Uterus (tissue), 4 donors: ENCODE results near the gene FKBP10. TPM values are rescaled to one million over a fixed set of nuclear protein-coding genes. Genes with fewer than 3 reads are reported as not detected.

ENCODE experiments used
- DNase-seq, 2 donors: peaks; one replicate each; pipeline ENCODE4 v3.0.0-alpha.2; 2019 to 2020
- H3K27ac ChIP-seq, 2 donors: fragments of 200-600 bp; sonication (generic); 1 replicate in 1 of 2; 2 replicates in 1 of 2; pipeline ENCODE4 v1.5.1; 2016 to 2018
- H3K27me3 ChIP-seq, 2 donors: fragments of 200-600 bp; sonication (generic); one replicate each; pipeline ENCODE4 v1.5.1; 2018 to 2019; ENCODE audit warnings: control low read depth in 1 of 2
- H3K36me3 ChIP-seq, 2 donors: fragments of 200-600 bp; sonication (generic); one replicate each; pipeline ENCODE4 v1.5.1; 2019; ENCODE audit warnings: control low read depth in 1 of 2
- H3K4me1 ChIP-seq, 2 donors: fragments of 200-600 bp; sonication (generic); one replicate each; pipeline ENCODE4 v1.5.1; 2018 to 2019; ENCODE audit warnings: control low read depth in 1 of 2
- H3K4me3 ChIP-seq, 2 donors: fragments of 200-600 bp; sonication (generic); 1 replicate in 1 of 2; 2 replicates in 1 of 2; pipeline ENCODE4 v1.5.1; 2018 to 2019; ENCODE audit warnings: mild to moderate bottlenecking in 1 of 2
- H3K9me3 ChIP-seq, 2 donors: fragments of 200-600 bp; sonication (generic); one replicate each; pipeline ENCODE4 v1.5.1; 2019; ENCODE audit warnings: control low read depth in 1 of 2
- POLR2A ChIP-seq, 2 donors: fragments of 450-650 bp; IDR thresholded peaks; one replicate each; pipeline ENCODE4 v1.6.1; 2016; ENCODE audit warnings: antibody characterized with exemption in 2 of 2, mild to moderate bottlenecking in 1 of 2, moderate library complexity in 1 of 2
- intact Hi-C: fragments of 100-400 bp; cut with DNase I; formaldehyde crosslinking; loops from one replicate; pipeline ENCODE4 v1.15.1; 2023; ENCODE audit warnings: low total_unique reads
- total RNA-seq, 4 donors: library from RNA; depleted of rRNA in 3 of 4; stranded (reverse); fragments of >200 nt in 3 of 4; gene quantifications; one replicate each; pipeline versions ENCODE4 v1.1.0 to v1.2.4, GENCODE V29; 2014 to 2023
- TF ChIP-seq, protein P1 (sequence below), 4 experiments: fragments of 200-600 bp in 2 of 4; fragments of 450-650 bp in 2 of 4; sonication (generic) in 2 of 4; IDR thresholded peaks; one replicate each; pipeline ENCODE4 v1.5.1; 2016 to 2019; ENCODE audit warnings: antibody characterized with exemption in 4 of 4, mild to moderate bottlenecking in 2 of 4, moderate library complexity in 1 of 4
- donor health status: DM: yes; HTN: yes; CAD: no.

FKBP10 gene
- total RNA-seq, 4 donors from 2014 or later, result 22.9 to 226 (median 89.5) TPM

DNA sequence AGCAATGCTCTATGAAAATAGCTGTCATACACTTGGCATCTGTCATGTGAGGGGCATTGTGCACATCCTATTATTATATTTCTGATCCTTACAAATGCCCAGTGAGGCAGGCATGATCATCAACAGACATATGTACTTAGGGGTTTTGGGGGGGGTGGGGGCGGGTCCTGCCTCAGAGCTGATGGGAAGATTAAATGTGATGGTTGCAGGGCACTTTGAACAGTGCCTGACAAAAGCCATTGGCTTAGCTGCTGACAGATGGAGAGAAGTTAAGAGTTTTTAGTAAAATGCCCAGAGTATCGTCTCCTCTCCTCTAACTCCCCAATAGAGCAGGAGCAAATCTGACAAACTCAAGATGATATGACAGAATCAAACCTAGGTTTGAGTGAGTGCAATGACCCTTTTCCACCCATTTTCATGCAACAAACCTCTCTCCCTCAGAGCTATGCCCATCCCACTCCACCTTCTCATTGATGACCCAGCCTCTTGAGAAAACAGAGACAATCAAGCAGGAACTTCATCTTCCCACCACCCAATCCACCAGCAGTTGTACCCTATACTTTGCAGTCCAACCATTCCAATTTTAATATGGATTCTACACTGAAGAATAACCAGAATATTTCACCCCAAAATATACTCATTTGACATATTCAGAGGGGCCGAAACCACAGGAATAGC lies 47.6 kb downstream of the FKBP10 start:
- no peak for DNase-seq
- no peak overlapping the region for H3K4me3 ChIP-seq
- no peaks in the 10 kb centered on the region for H3K36me3 ChIP-seq
- peaks cover 9 to 10% of the 10 kb centered on the region in 2 donors for H3K4me1 ChIP-seq
- TF ChIP-seq POLR2A (IDR thresholded peaks at IDR 0.05), result no peak
- no peaks in the 10 kb centered on the region for H3K9me3 ChIP-seq
- no peak overlapping the region for H3K27ac ChIP-seq
- H3K27me3 ChIP-seq, result no peaks in the 10 kb centered on the region
- intact Hi-C loops, result no loop called here

DNA sequence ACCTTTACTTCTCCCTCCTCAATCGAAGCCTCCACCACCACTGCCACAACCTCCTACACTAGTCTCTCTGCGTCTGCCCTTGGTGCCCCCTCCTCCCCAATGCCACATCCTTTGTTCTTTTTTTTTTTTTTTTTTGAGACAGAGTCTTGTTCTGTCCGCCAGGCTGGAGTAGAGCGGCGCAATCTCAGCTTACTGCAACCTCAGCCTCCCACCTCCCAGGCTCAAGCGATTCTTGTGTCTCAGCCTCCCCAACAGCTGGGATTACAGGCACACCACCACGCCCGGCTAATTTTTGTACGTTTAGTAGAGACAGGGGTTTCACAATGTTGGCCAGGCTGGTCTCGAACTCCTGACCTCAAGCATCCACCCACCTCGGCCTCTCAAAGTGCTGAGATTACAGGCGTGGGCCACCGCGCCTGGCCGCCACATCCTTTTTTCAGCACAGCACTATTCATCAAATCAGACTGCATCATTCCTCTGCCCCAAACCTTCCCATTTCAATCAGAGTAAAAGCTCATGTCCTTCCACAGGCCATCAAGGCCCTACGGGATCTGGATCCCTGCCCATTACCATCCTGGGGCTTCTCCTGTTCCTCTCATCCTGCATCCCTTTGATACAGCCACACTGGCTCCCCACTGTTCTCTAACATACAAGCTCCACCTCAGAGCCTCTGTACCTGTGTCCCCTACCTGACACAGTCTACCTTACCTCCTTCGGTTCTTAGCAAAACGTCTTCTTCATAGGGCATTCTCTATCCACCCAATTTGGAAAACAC lies 50.5 kb downstream of the FKBP10 start:
- no peaks in the 10 kb centered on the region for H3K9me3 ChIP-seq
- TF ChIP-seq, protein P1, sequence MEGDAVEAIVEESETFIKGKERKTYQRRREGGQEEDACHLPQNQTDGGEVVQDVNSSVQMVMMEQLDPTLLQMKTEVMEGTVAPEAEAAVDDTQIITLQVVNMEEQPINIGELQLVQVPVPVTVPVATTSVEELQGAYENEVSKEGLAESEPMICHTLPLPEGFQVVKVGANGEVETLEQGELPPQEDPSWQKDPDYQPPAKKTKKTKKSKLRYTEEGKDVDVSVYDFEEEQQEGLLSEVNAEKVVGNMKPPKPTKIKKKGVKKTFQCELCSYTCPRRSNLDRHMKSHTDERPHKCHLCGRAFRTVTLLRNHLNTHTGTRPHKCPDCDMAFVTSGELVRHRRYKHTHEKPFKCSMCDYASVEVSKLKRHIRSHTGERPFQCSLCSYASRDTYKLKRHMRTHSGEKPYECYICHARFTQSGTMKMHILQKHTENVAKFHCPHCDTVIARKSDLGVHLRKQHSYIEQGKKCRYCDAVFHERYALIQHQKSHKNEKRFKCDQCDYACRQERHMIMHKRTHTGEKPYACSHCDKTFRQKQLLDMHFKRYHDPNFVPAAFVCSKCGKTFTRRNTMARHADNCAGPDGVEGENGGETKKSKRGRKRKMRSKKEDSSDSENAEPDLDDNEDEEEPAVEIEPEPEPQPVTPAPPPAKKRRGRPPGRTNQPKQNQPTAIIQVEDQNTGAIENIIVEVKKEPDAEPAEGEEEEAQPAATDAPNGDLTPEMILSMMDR (IDR thresholded peaks at IDR 0.05), result no peak
- TF ChIP-seq POLR2A (IDR thresholded peaks at IDR 0.05), result no peak
- H3K4me1 ChIP-seq, result peaks cover 9 to 10% of the 10 kb centered on the region in 2 donors
- intact Hi-C loops, result no loop called here
- H3K36me3 ChIP-seq, result no peaks in the 10 kb centered on the region
- H3K4me3 ChIP-seq, result peak overlapping the region; percentile 93 to 100
- no peaks in the 10 kb centered on the region for H3K27me3 ChIP-seq
- no peak overlapping the region for H3K27ac ChIP-seq
- no peak for DNase-seq

DNA sequence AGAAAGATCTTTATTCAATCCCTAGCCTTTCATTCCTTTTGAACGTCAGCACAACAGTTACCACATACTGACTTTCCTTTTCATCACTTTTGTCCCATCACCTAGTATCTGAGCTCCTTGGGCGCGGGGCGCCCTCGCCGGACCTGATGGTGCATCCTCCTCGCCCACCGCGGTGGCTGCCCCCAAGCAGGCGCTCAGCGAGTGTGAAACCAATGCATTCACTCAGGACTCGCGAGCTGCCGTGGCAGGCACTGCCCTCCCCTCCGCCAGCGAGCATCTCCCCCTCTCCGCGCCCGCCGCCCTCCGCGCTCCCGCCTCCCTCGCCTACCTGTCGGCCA lies 51.7 kb downstream of the FKBP10 start:
- peaks cover 9 to 10% of the 10 kb centered on the region in 2 donors for H3K4me1 ChIP-seq
- intact Hi-C loops, result no loop called here
- no peak for DNase-seq

DNA sequence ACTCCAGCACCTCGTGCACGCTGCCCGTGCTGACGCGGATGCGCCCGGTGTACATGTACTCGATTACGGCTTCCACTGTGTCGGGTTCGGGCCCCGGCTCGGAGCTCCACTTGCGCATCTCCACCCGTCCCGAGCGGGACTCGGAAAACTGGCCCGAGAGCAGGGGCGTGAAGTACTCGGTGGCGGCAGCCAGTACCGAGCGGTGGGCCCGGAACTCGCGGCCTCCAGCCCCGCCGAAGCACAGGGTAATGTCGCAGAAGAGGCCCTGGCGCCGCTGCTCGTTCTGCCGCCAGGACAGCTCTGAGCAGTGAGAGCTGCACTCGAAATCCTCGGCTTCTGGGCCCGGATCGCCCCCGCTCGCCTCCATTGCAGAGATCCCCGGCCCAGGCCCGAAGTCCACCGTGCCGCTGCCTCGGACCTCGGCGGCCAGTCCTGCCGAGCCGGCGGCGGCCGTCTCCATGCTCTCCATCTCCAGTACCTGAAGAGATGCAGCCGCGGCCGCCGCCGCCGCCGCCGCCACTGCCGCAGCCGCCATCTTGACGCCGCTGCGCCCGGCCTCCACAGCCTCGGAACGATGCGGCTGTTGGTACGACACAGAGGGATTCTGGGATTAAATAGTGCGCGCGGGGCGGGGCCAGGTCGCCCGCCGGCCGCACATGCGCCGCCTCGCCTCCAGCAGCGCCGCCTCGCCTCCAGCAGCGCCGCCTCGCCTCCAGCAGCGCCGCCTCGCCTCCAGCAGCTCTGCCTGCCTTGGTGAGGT lies 52.2 kb downstream of the FKBP10 start, which contains the start of gene KLHL11:
KLHL11 (minus strand) TSS at position 588 of the 760 bp plus-strand sequence; CDS start at position 535, 53 bp downstream.
- TF ChIP-seq POLR2A (IDR thresholded peaks at IDR 0.05), result peak; percentile 77 to 92
- TF ChIP-seq, protein P1 (IDR thresholded peaks at IDR 0.05), result peak in 3 of 4 experiments; percentile 37 to 44 (median 41)
- H3K27ac ChIP-seq, result peak within 1 kb of the TSS; percentile 86 to 91
- intact Hi-C loops, result no loop called here
- H3K36me3 ChIP-seq, result no peaks in the 10 kb centered on the region
- H3K4me3 ChIP-seq, result peak within 1 kb of the TSS; percentile 93 to 100
- H3K9me3 ChIP-seq, result no peaks in the 10 kb centered on the region
- H3K27me3 ChIP-seq, result no peaks in the 10 kb centered on the region
- DNase-seq, result peak; percentile 82 to 88
- H3K4me1 ChIP-seq, result peaks cover 9 to 10% of the 10 kb centered on the region in 2 donors

More for the DNA sequence above, 51.7 kb downstream of the FKBP10 start:
- Histone ChIP-seq H3K27me3 (no peaks in the 10 kb centered on the region), H3K36me3 (no peaks in the 10 kb centered on the region), H3K4me3 (peak overlapping the region; percentile 93 to 100), H3K9me3 (no peaks in the 10 kb centered on the region), H3K27ac (peak overlapping the region; percentile 86 to 91)
- TF ChIP-seq POLR2A (IDR thresholded peaks at IDR 0.05), result no peak
- TF ChIP-seq, protein P1 (IDR thresholded peaks at IDR 0.05), result no peak

DNA sequence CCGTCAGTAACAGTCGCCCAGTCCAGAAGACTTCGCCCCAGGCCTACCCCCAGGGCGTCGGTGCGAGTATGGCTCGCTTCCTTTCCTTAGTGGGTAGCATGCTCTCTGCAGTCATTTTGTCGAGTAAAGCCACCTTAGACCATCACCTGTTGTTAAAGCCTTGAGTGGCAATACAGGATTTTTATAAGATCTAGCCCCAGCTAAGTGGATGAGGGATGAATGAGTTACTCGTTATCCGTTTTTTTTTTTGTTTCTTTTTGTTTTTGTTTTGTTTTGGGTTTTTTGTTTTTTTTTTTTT lies 52.7 kb downstream of the FKBP10 start:
- Histone ChIP-seq H3K9me3 (no peaks in the 10 kb centered on the region), H3K4me1 (peaks cover 9 to 10% of the 10 kb centered on the region in 2 donors), H3K27ac (peak overlapping the region; percentile 86 to 91), H3K4me3 (peak overlapping the region in 1 of 2 donors; percentile 93), H3K36me3 (no peaks in the 10 kb centered on the region), H3K27me3 (no peaks in the 10 kb centered on the region)
- no peak for DNase-seq
- TF ChIP-seq, protein P1 (IDR thresholded peaks at IDR 0.05), result no peak
- no peak for TF ChIP-seq POLR2A (IDR thresholded peaks at IDR 0.05)
- intact Hi-C loops, result no loop called here
